ENCODE measurements around the gene BCKDHB. TPM values are rescaled to one million over a fixed set of nuclear protein-coding genes. Genes with fewer than 3 reads are reported as not detected.

The BCKDHB gene
- total RNA-seq, 4 donors from 2014 or later = 12.0 to 32.4 (median 20.6) TPM

- no peak overlapping the region for H3K4me3 ChIP-seq
- no peak for TF ChIP-seq EP300 (IDR thresholded peaks at IDR 0.05)
- TF ChIP-seq CTCF (IDR thresholded peaks at IDR 0.05) = no peak
- no peak for TF ChIP-seq POLR2AphosphoS5 (IDR thresholded peaks at IDR 0.05)
- no peak for TF ChIP-seq POLR2A (IDR thresholded peaks at IDR 0.05)
- no peaks in the 10 kb centered on the region for H3K4me1 ChIP-seq
- ATAC-seq = no peak
- 72 to 76% methylated on average over 9 to 10 of the region's 10 CpGs for WGBS, 2 donors (ENCODE audit: low coverage in 1 of 2)
- H3K36me3 ChIP-seq = no peaks in the 10 kb centered on the region
- no peaks in the 10 kb centered on the region for H3K9me3 ChIP-seq
- H3K27ac ChIP-seq = no peak overlapping the region
- no peaks in the 10 kb centered on the region for H3K27me3 ChIP-seq
Measured at GRCh38 chr6:80268865-80269730, 162.6 kb downstream of the BCKDHB start.

- Histone ChIP-seq H3K27ac (no peak overlapping the region), H3K9me3 (no peaks in the 10 kb centered on the region), H3K4me1 (no peaks in the 10 kb centered on the region), H3K27me3 (no peaks in the 10 kb centered on the region), H3K4me3 (no peak overlapping the region), H3K36me3 (no peaks in the 10 kb centered on the region)
- 77 to 89% methylated on average over 2 of the region's 2 CpGs for WGBS, 2 donors (ENCODE audit: low coverage in 1 of 2)
- no peak for ATAC-seq
- TF ChIP-seq POLR2A (IDR thresholded peaks at IDR 0.05) = no peak
- no peak for TF ChIP-seq CTCF (IDR thresholded peaks at IDR 0.05)
- no peak for TF ChIP-seq EP300 (IDR thresholded peaks at IDR 0.05)
- no peak for TF ChIP-seq POLR2AphosphoS5 (IDR thresholded peaks at IDR 0.05)
Measured at GRCh38 chr6:80271074-80271473, 164.6 kb downstream of the BCKDHB start.

GRCh38 chr6:80272988-80273387 is 166.5 kb downstream of the BCKDHB start:
- H3K4me1 ChIP-seq = no peaks in the 10 kb centered on the region
- no peaks in the 10 kb centered on the region for H3K27me3 ChIP-seq
- TF ChIP-seq EP300 (IDR thresholded peaks at IDR 0.05) = no peak
- TF ChIP-seq CTCF (IDR thresholded peaks at IDR 0.05) = no peak
- TF ChIP-seq POLR2A (IDR thresholded peaks at IDR 0.05) = no peak
- TF ChIP-seq POLR2AphosphoS5 (IDR thresholded peaks at IDR 0.05) = no peak
- no peak overlapping the region for H3K4me3 ChIP-seq
- H3K27ac ChIP-seq = no peak overlapping the region
- 88 to 100% methylated on average over 1 to 4 of the region's 4 CpGs for WGBS, 2 donors (ENCODE audit: low coverage in 1 of 2)
- ATAC-seq = no peak
- H3K36me3 ChIP-seq = no peaks in the 10 kb centered on the region
- H3K9me3 ChIP-seq = no peaks in the 10 kb centered on the region

- no peak for TF ChIP-seq POLR2A (IDR thresholded peaks at IDR 0.05)
- no peak for TF ChIP-seq POLR2AphosphoS5 (IDR thresholded peaks at IDR 0.05)
- TF ChIP-seq EP300 (IDR thresholded peaks at IDR 0.05) = no peak
- no peak for TF ChIP-seq CTCF (IDR thresholded peaks at IDR 0.05)
- 85 to 87% methylated on average over 1 to 2 of the region's 2 CpGs for WGBS, 2 donors (ENCODE audit: low coverage in 1 of 2)
- Histone ChIP-seq H3K9me3 (no peaks in the 10 kb centered on the region), H3K27ac (no peak overlapping the region), H3K36me3 (no peaks in the 10 kb centered on the region), H3K27me3 (no peaks in the 10 kb centered on the region), H3K4me3 (no peak overlapping the region), H3K4me1 (no peaks in the 10 kb centered on the region)
- no peak for ATAC-seq
Measured at GRCh38 chr6:80276861-80277260, 170.4 kb downstream of the BCKDHB start.

GRCh38 chr6:80277501-80277900 is 171.0 kb downstream of the BCKDHB start:
- no peak for ATAC-seq
- Histone ChIP-seq H3K36me3 (no peaks in the 10 kb centered on the region), H3K27me3 (no peaks in the 10 kb centered on the region), H3K27ac (no peak overlapping the region), H3K4me3 (no peak overlapping the region), H3K9me3 (no peaks in the 10 kb centered on the region), H3K4me1 (no peaks in the 10 kb centered on the region)
- 95 to 100% methylated on average over 1 of the region's 1 CpG for WGBS, 2 donors (ENCODE audit: low coverage in 1 of 2)
- TF ChIP-seq POLR2AphosphoS5 (IDR thresholded peaks at IDR 0.05) (no peak), CTCF (IDR thresholded peaks at IDR 0.05) (no peak), POLR2A (IDR thresholded peaks at IDR 0.05) (no peak), EP300 (IDR thresholded peaks at IDR 0.05) (no peak)
